K562 (cell line): ENCODE measurements around the gene LARP4B. TPM values are rescaled to one million over a fixed set of nuclear protein-coding genes. Genes with fewer than 3 reads are reported as not detected.

Source experiments
- BRD4 ChIP-seq: fragments of 200-600 bp; sonication (generic); IDR thresholded peaks from 2 replicates; pipeline ENCODE4 v1.6.1; 2017; ENCODE audit warnings: inconsistent platforms
- BRF2 ChIP-seq: IDR thresholded peaks from 3 replicates; pipeline ENCODE4 v1.6.1; 2011; ENCODE audit warnings: borderline replicate concordance, mild to moderate bottlenecking; ENCODE audit not compliant: insufficient read length, insufficient read depth
- ETV6 ChIP-seq, 3 experiments: fragments of 150-350 bp in 1 of 3; sonication (generic) in 1 of 3; formaldehyde crosslinking in 1 of 3; IDR thresholded peaks; 2 replicates each; pipeline versions ENCODE4 v1.6.1 to v1.8.0; 2014 to 2022; ENCODE audit warnings: borderline replicate concordance in 2 of 3, low read depth in 2 of 3, antibody characterized with exemption in 1 of 3, low read length in 1 of 3, mild to moderate bottlenecking in 1 of 3, missing genetic modification reagents in 1 of 3
- MAZ ChIP-seq, 2 experiments: fragments of 450-650 bp in 1 of 2; sonication (generic) in 1 of 2; formaldehyde crosslinking; IDR thresholded peaks in 1 of 2; conservative IDR thresholded peaks in 1 of 2; 2 replicates each; pipeline versions ENCODE4 v1.4.0 to v1.5.0; 2020; ENCODE audit warnings: mild to moderate bottlenecking in 1 of 2, missing genetic modification reagents in 1 of 2
- PHF8 ChIP-seq: fragments of 200-600 bp; sonication (generic); IDR thresholded peaks from 2 replicates; pipeline ENCODE4 v1.6.1; 2012; ENCODE audit warnings: mixed run types, mild to moderate bottlenecking, inconsistent platforms, low read length, moderate library complexity, borderline replicate concordance
- SIN3A ChIP-seq, 2 experiments: fragments of 150-350 bp in 1 of 2; IDR thresholded peaks; 2 replicates each; pipeline ENCODE4 v1.6.1; 2011 to 2016; ENCODE audit warnings: borderline replicate concordance in 2 of 2, low read depth in 2 of 2, low read length in 2 of 2, mild to moderate bottlenecking in 2 of 2, moderate library complexity in 2 of 2; ENCODE audit not compliant: control insufficient read depth in 1 of 2
- ZNF277 ChIP-seq: fragments of 250-450 bp; sonication (Bioruptor Pico); IDR thresholded peaks from 2 replicates; pipeline ENCODE4 v1.8.0; 2022; ENCODE audit warnings: inconsistent platforms, mild to moderate bottlenecking, moderate library complexity, borderline replicate concordance
- polyA plus RNA-seq, 8 experiments: library from polyadenylated mRNA; depleted of rRNA in 4 of 8; stranded (reverse) in 5 of 8; unstranded in 3 of 8; fragments of >200 nt; fragmentation: Nextera tagmentation in 2 of 8; fragmentation: Illumina TruSeq in 1 of 8; extraction: Ambion mirVana in 2 of 8; extraction: Trizol in 1 of 8; gene quantifications; 2 replicates each; pipeline versions ENCODE4 v1.2.1 to v1.2.3, GENCODE V29; 2011 to 2014; ENCODE audit warnings: inconsistent platforms in 1 of 8, missing spikeins in 1 of 8
- total RNA-seq, 7 experiments: library from RNA; depleted of rRNA in 6 of 7; stranded (reverse); fragments of >200 nt in 6 of 7; fragmentation: Illumina TruSeq in 2 of 7; extraction: Trizol in 2 of 7; gene quantifications; 2 replicates each; pipeline versions ENCODE4 v1.2.1 to v1.2.3, GENCODE V29; 2011 to 2021; ENCODE audit warnings: low replicate concordance in 1 of 7
- TF ChIP-seq, protein P1 (sequence below): fragments of 250-450 bp; sonication (Bioruptor Pico); IDR thresholded peaks from 2 replicates; pipeline ENCODE4 v1.9.0; 2021; ENCODE audit warnings: mild to moderate bottlenecking, inconsistent platforms
- TF ChIP-seq, protein P2 (sequence below), 2 experiments: fragments of 450-650 bp; IDR thresholded peaks; 2 replicates each; pipeline ENCODE4 v1.6.1; 2016

Gene LARP4B
- total and polyA plus RNA-seq, 9 of the 15 experiments (the other 6 are each of a cell fraction or from before 2014, with no cell fraction given) = 11.8 to 130 (median 42.6) TPM

DNA sequence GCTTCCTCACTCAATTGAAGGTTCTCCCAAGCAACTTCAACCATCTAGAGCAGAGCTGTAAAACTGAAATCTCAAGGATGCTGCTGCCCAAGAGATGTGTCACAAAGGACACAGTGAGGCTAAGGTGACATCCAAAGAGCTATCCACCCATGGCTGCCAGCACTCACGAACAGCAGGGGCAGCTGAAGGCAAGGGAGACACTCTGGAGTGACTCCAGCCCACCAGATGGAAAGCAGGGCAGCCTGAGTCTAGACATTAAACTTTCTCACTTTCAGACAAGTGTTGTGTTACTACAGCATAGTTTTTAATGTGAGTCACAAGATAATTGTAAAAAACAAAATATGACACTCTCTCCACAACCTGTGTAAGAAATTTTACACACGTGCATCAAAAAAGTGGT is 113.5 kb downstream of the LARP4B start (continued):
- TF ChIP-seq, protein P1, sequence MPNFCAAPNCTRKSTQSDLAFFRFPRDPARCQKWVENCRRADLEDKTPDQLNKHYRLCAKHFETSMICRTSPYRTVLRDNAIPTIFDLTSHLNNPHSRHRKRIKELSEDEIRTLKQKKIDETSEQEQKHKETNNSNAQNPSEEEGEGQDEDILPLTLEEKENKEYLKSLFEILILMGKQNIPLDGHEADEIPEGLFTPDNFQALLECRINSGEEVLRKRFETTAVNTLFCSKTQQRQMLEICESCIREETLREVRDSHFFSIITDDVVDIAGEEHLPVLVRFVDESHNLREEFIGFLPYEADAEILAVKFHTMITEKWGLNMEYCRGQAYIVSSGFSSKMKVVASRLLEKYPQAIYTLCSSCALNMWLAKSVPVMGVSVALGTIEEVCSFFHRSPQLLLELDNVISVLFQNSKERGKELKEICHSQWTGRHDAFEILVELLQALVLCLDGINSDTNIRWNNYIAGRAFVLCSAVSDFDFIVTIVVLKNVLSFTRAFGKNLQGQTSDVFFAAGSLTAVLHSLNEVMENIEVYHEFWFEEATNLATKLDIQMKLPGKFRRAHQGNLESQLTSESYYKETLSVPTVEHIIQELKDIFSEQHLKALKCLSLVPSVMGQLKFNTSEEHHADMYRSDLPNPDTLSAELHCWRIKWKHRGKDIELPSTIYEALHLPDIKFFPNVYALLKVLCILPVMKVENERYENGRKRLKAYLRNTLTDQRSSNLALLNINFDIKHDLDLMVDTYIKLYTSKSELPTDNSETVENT (CRISPR knock-in tag) = no peak
- TF ChIP-seq BRD4 = no peak
- TF ChIP-seq ETV6 (IDR thresholded peaks at IDR 0.05; ENCODE audit: borderline replicate concordance in 1 of 2, low read depth in 2 of 2, low read length in 1 of 2) = no peak
- no peak for TF ChIP-seq ETV6 (CRISPR knock-in tag; IDR thresholded peaks at IDR 0.05; ENCODE audit: borderline replicate concordance)
- TF ChIP-seq BRF2 = no peak
- TF ChIP-seq, protein P2, sequence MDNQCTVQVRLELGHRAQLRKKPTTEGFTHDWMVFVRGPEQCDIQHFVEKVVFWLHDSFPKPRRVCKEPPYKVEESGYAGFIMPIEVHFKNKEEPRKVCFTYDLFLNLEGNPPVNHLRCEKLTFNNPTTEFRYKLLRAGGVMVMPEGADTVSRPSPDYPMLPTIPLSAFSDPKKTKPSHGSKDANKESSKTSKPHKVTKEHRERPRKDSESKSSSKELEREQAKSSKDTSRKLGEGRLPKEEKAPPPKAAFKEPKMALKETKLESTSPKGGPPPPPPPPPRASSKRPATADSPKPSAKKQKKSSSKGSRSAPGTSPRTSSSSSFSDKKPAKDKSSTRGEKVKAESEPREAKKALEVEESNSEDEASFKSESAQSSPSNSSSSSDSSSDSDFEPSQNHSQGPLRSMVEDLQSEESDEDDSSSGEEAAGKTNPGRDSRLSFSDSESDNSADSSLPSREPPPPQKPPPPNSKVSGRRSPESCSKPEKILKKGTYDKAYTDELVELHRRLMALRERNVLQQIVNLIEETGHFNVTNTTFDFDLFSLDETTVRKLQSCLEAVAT (IDR thresholded peaks at IDR 0.05) = no peak
- no peak for TF ChIP-seq SIN3A (IDR thresholded peaks at IDR 0.05; ENCODE audit: borderline replicate concordance in 2 of 2, control insufficient read depth in 1 of 2, low read depth in 2 of 2, low read length in 2 of 2)
- TF ChIP-seq PHF8 = no peak
- no peak for TF ChIP-seq MAZ (CRISPR knock-in tag; conservative IDR thresholded peaks at IDR 0.05 in 1 of 2, IDR thresholded peaks at IDR 0.05 in 1 of 2)
- TF ChIP-seq ZNF277 = no peak
